Trophoblast cell (in vitro differentiated cells and primary cell): Measurements from ENCODE around the gene VCAM1.

Source experiments
- DNase-seq, 2 donors: peaks; one replicate each; pipeline ENCODE4 v3.0.0-alpha.2; 2016
- H2AFZ ChIP-seq: 2 replicates; pipeline ENCODE4 v1.6.1; 2013; ENCODE audit warnings: low read length, moderate library complexity, mild to moderate bottlenecking; ENCODE audit not compliant: insufficient read depth, poor library complexity
- H2AK5ac ChIP-seq: 2 replicates; pipeline ENCODE4 v1.6.1; 2013; ENCODE audit warnings: mild to moderate bottlenecking, low read length
- H2BK120ac ChIP-seq: 2 replicates; pipeline ENCODE4 v1.6.1; 2013; ENCODE audit warnings: low read length, mild to moderate bottlenecking, moderate library complexity; ENCODE audit not compliant: insufficient read depth, poor library complexity
- H2BK12ac ChIP-seq: 2 replicates; pipeline ENCODE4 v1.6.1; 2013; ENCODE audit warnings: mild to moderate bottlenecking, low read length, moderate library complexity
- H2BK5ac ChIP-seq: 2 replicates; pipeline ENCODE4 v1.6.1; 2013; ENCODE audit warnings: low read length, low read depth, moderate library complexity, mild to moderate bottlenecking; ENCODE audit not compliant: poor library complexity
- H3K14ac ChIP-seq: 2 replicates; pipeline ENCODE4 v1.6.1; 2013; ENCODE audit warnings: mild to moderate bottlenecking, low read length
- H3K18ac ChIP-seq: 2 replicates; pipeline ENCODE4 v1.6.1; 2013; ENCODE audit warnings: mild to moderate bottlenecking, low read length
- H3K23ac ChIP-seq: 2 replicates; pipeline ENCODE4 v1.6.1; 2013; ENCODE audit warnings: low read length
- H3K27ac ChIP-seq: 2 replicates; pipeline ENCODE4 v1.5.1; 2013; ENCODE audit warnings: low read depth, mild to moderate bottlenecking, inconsistent platforms, low read length, moderate library complexity
- H3K27me3 ChIP-seq: 2 replicates; pipeline ENCODE4 v1.6.1; 2013; ENCODE audit warnings: inconsistent platforms, mild to moderate bottlenecking, low read length, moderate library complexity; ENCODE audit not compliant: insufficient read depth
- H3K36me3 ChIP-seq, 2 experiments: 1 replicate in 1 of 2; 2 replicates in 1 of 2; pipeline ENCODE4 v1.6.1; 2013; ENCODE audit warnings: low read length in 2 of 2, mild to moderate bottlenecking in 2 of 2, moderate library complexity in 1 of 2; ENCODE audit not compliant: insufficient read depth in 2 of 2, control insufficient read depth in 1 of 2
- H3K4ac ChIP-seq: 2 replicates; pipeline ENCODE4 v1.6.1; 2013; ENCODE audit warnings: low read depth, mild to moderate bottlenecking, low read length, moderate library complexity
- H3K4me1 ChIP-seq, 2 experiments: 1 replicate in 1 of 2; 2 replicates in 1 of 2; pipeline ENCODE4 v1.6.1; 2013; ENCODE audit warnings: low read length in 2 of 2, mild to moderate bottlenecking in 2 of 2, moderate library complexity in 1 of 2; ENCODE audit not compliant: insufficient read depth in 2 of 2, control insufficient read depth in 1 of 2
- H3K4me2 ChIP-seq: 2 replicates; pipeline ENCODE4 v1.6.1; 2013; ENCODE audit warnings: inconsistent platforms, mild to moderate bottlenecking, low read length, moderate library complexity
- H3K4me3 ChIP-seq: 2 replicates; pipeline ENCODE4 v1.5.1; 2013; ENCODE audit warnings: mild to moderate bottlenecking, low read depth, low read length, inconsistent platforms
- H3K79me1 ChIP-seq: one replicate; pipeline ENCODE4 v1.6.1; 2013; ENCODE audit warnings: low read length
- H3K79me2 ChIP-seq: 2 replicates; pipeline ENCODE4 v1.6.1; 2013; ENCODE audit warnings: low read length, mild to moderate bottlenecking; ENCODE audit not compliant: control insufficient read depth, insufficient read depth, poor library complexity
- H3K9ac ChIP-seq: 2 replicates; pipeline ENCODE4 v1.6.1; 2013; ENCODE audit warnings: mild to moderate bottlenecking, low read length
- H3K9me3 ChIP-seq: 2 replicates; pipeline ENCODE4 v1.6.1; 2013; ENCODE audit warnings: low read depth, mild to moderate bottlenecking, control low read depth, inconsistent platforms, low read length; ENCODE audit not compliant: insufficient read depth
- H4K12ac ChIP-seq: 2 replicates; pipeline ENCODE4 v1.6.1; 2013; ENCODE audit warnings: low read depth, mild to moderate bottlenecking, low read length, moderate library complexity
- H4K8ac ChIP-seq: 2 replicates; pipeline ENCODE4 v1.6.1; 2013; ENCODE audit warnings: low read depth, mild to moderate bottlenecking, low read length, moderate library complexity
- H4K91ac ChIP-seq: one replicate; pipeline ENCODE4 v1.6.1; 2013; ENCODE audit warnings: low read depth, mild to moderate bottlenecking, low read length, moderate library complexity
- WGBS: extraction: QIAGEN DNeasy Blood & Tissue Kit; methylation state at CpG from one replicate; pipeline ENCODE4 v1.1.7; 2013; ENCODE audit warnings: missing lambda C conversion rate; ENCODE audit not compliant: insufficient read length, insufficient coverage; ENCODE audit errors: extremely low coverage; 5-methylcytosine and 5-hydroxymethylcytosine counted together

The VCAM1 gene

GRCh38 chr1:100760511-100760910, 41.0 kb downstream of the VCAM1 start:
- Histone ChIP-seq H3K4me2 (no peak overlapping the region), H3K27ac (no peak overlapping the region), H3K9ac (no peak overlapping the region), H2AK5ac (no peak overlapping the region), H4K12ac (no peak overlapping the region), H3K9me3 (no peaks in the 10 kb centered on the region), H2BK120ac (no peak overlapping the region), H3K79me1 (no peaks in the 10 kb centered on the region), H2AFZ (no peak overlapping the region), H2BK12ac (no peak overlapping the region), H3K14ac (no peak overlapping the region), H3K36me3 (no peaks in the 10 kb centered on the region), H3K4me3 (no peak overlapping the region), H3K27me3 (no peaks in the 10 kb centered on the region), H3K4ac (no peak overlapping the region), H2BK5ac (no peak overlapping the region), H3K79me2 (no peaks in the 10 kb centered on the region), H4K91ac (no peak overlapping the region), H3K18ac (no peak overlapping the region), H3K23ac (no peak overlapping the region), H4K8ac (no peak overlapping the region), H3K4me1 (no peaks in the 10 kb centered on the region)
- DNase-seq, result no peak

GRCh38 chr1:100762461-100762860, 42.9 kb downstream of the VCAM1 start:
- Histone ChIP-seq H3K79me1 (no peaks in the 10 kb centered on the region), H3K27me3 (no peaks in the 10 kb centered on the region), H3K23ac (no peak overlapping the region), H2AFZ (no peak overlapping the region), H3K27ac (no peak overlapping the region), H3K9ac (no peak overlapping the region), H4K91ac (no peak overlapping the region), H3K4me3 (no peak overlapping the region), H3K79me2 (no peaks in the 10 kb centered on the region), H4K8ac (no peak overlapping the region), H2BK5ac (no peak overlapping the region), H2BK120ac (no peak overlapping the region), H2AK5ac (no peak overlapping the region), H4K12ac (no peak overlapping the region), H3K36me3 (no peaks in the 10 kb centered on the region), H3K9me3 (no peaks in the 10 kb centered on the region), H2BK12ac (no peak overlapping the region), H3K18ac (no peak overlapping the region), H3K14ac (no peak overlapping the region), H3K4me1 (no peaks in the 10 kb centered on the region), H3K4me2 (no peak overlapping the region), H3K4ac (no peak overlapping the region)
- WGBS, result no CpG with 5 or more reads among the region's 2 CpGs
- DNase-seq, result no peak

- no peak overlapping the region for H4K12ac ChIP-seq
- no peak overlapping the region for H3K4me3 ChIP-seq
- no peaks in the 10 kb centered on the region for H3K36me3 ChIP-seq
- H3K18ac ChIP-seq, result no peak overlapping the region
- no peak overlapping the region for H3K9ac ChIP-seq
- H2AFZ ChIP-seq, result no peak overlapping the region
- H3K14ac ChIP-seq, result no peak overlapping the region
- H2BK12ac ChIP-seq, result no peak overlapping the region
- no peak overlapping the region for H4K91ac ChIP-seq
- H2BK120ac ChIP-seq, result no peak overlapping the region
- H2BK5ac ChIP-seq, result no peak overlapping the region
- no peaks in the 10 kb centered on the region for H3K9me3 ChIP-seq
- H4K8ac ChIP-seq, result no peak overlapping the region
- no peaks in the 10 kb centered on the region for H3K79me1 ChIP-seq
- no peak overlapping the region for H3K4me2 ChIP-seq
- H3K4me1 ChIP-seq, result no peaks in the 10 kb centered on the region
- no peak overlapping the region for H3K23ac ChIP-seq
- no peaks in the 10 kb centered on the region for H3K79me2 ChIP-seq
- H3K27ac ChIP-seq, result no peak overlapping the region
- H3K27me3 ChIP-seq, result no peaks in the 10 kb centered on the region
- H3K4ac ChIP-seq, result no peak overlapping the region
- H2AK5ac ChIP-seq, result no peak overlapping the region
- no peak for DNase-seq
These were observed 47.8 kb downstream of the VCAM1 start for GRCh38 chr1:100767176-100767890.

- H3K4ac ChIP-seq, result no peak overlapping the region
- no CpG with 5 or more reads among the region's 2 CpGs for WGBS
- no peak overlapping the region for H2BK120ac ChIP-seq
- no peaks in the 10 kb centered on the region for H3K27me3 ChIP-seq
- H2AK5ac ChIP-seq, result no peak overlapping the region
- no peak overlapping the region for H2BK5ac ChIP-seq
- no peak overlapping the region for H3K27ac ChIP-seq
- no peaks in the 10 kb centered on the region for H3K79me2 ChIP-seq
- no peak overlapping the region for H3K4me3 ChIP-seq
- H3K36me3 ChIP-seq, result no peaks in the 10 kb centered on the region
- no peak overlapping the region for H2BK12ac ChIP-seq
- no peak overlapping the region for H3K18ac ChIP-seq
- no peak overlapping the region for H4K91ac ChIP-seq
- H3K4me2 ChIP-seq, result no peak overlapping the region
- H3K4me1 ChIP-seq, result no peaks in the 10 kb centered on the region
- H4K8ac ChIP-seq, result no peak overlapping the region
- no peak overlapping the region for H3K9ac ChIP-seq
- H2AFZ ChIP-seq, result no peak overlapping the region
- no peak overlapping the region for H3K23ac ChIP-seq
- DNase-seq, result no peak
- H3K9me3 ChIP-seq, result no peaks in the 10 kb centered on the region
- no peak overlapping the region for H3K14ac ChIP-seq
- H4K12ac ChIP-seq, result no peak overlapping the region
- no peaks in the 10 kb centered on the region for H3K79me1 ChIP-seq
These were observed 49.8 kb downstream of the VCAM1 start for GRCh38 chr1:100769323-100769722.
